Right lobe of liver (tissue), 4 donors: ENCODE data around the gene TAGLN3.

Source experiments
- POLR2A ChIP-seq: fragments of 450-650 bp; IDR thresholded peaks from one replicate; pipeline ENCODE4 v1.6.1; 2017; ENCODE audit warnings: antibody characterized with exemption, mild to moderate bottlenecking
- TF ChIP-seq, protein P1 (sequence below), 4 donors: fragments of 200-600 bp in 3 of 4; fragments of 450-650 bp in 1 of 4; IDR thresholded peaks; one replicate each; pipeline versions ENCODE4 v1.5.1 to v1.8.0; 2016 to 2022; ENCODE audit warnings: antibody characterized with exemption in 4 of 4, mild to moderate bottlenecking in 2 of 4
- donor health status: DM: no; HTN: no; CAD: no.
- donor health status: DM: no; HTN: no; CAD: no.
- donor health status: DM: no; HTN: yes; CAD: no.

DNA sequence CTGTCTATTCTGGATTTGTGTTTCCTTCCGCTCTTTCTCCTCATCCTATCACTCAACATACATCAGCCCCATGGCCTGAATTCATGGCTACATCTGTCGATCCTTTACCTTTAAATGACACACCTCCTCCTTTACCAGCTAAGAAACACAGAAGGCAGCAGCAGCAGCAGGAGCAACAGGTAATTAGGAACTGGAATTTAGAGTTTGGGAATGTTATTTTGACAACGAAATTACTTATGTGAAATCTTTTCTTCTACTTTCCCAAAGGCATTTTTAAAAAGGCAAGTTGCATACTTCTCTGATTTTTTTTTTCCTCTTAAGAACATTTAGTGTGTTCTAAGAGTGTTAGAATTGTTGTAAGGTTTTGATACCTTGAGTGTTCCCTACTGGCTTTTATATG lies 49.0 kb upstream of the TAGLN3 start:
- TF ChIP-seq, protein P1, sequence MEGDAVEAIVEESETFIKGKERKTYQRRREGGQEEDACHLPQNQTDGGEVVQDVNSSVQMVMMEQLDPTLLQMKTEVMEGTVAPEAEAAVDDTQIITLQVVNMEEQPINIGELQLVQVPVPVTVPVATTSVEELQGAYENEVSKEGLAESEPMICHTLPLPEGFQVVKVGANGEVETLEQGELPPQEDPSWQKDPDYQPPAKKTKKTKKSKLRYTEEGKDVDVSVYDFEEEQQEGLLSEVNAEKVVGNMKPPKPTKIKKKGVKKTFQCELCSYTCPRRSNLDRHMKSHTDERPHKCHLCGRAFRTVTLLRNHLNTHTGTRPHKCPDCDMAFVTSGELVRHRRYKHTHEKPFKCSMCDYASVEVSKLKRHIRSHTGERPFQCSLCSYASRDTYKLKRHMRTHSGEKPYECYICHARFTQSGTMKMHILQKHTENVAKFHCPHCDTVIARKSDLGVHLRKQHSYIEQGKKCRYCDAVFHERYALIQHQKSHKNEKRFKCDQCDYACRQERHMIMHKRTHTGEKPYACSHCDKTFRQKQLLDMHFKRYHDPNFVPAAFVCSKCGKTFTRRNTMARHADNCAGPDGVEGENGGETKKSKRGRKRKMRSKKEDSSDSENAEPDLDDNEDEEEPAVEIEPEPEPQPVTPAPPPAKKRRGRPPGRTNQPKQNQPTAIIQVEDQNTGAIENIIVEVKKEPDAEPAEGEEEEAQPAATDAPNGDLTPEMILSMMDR (IDR thresholded peaks at IDR 0.05), result no peak
- TF ChIP-seq POLR2A, result no peak
